Measurements from ENCODE around the gene MCF2L2. TPM values are rescaled to one million over a fixed set of nuclear protein-coding genes. Genes with fewer than 3 reads are reported as not detected.

MCF2L2 gene
- total RNA-seq, 1 experiment from 2014 or later: 3.4 TPM

GRCh38 chr3:183131186-183131725, 297.2 kb downstream of the MCF2L2 start:
- BruUV-seq (replicated peaks): no TSS peak
- Mint-ChIP-seq H3K9me3 (ENCODE audit: unreplicated experiment) (peaks cover 12% of the 10 kb centered on the region), H3K4me3 (ENCODE audit: unreplicated experiment) (no peak overlapping the region), H3K27me3 (ENCODE audit: insufficient read depth, unreplicated experiment) (no peaks in the 10 kb centered on the region), H3K4me1 (ENCODE audit: insufficient read depth, unreplicated experiment) (no peaks in the 10 kb centered on the region), H3K27ac (ENCODE audit: low read depth, unreplicated experiment) (no peak overlapping the region), H3K36me3 (ENCODE audit: insufficient read depth, unreplicated experiment) (no peaks in the 10 kb centered on the region)
- no peak for DNase-seq (ENCODE audit: unreplicated experiment)
- no peak for TF ChIP-seq CTCF (IDR thresholded peaks at IDR 0.05; ENCODE audit: unreplicated experiment)
- intact Hi-C loops (cut with micrococcal nuclease): no loop called here
- ChIA-PET CTCF (interaction anchor here (0.6 to 0.7 kb wide), 2 partner anchors 24 to 55 kb away, joined by 3 read pairs; no protein-coding TSS in a partner anchor), POLR2A (no interaction called here)

GRCh38 chr3:183129243-183129642, 299.2 kb downstream of the MCF2L2 start:
- no peak for TF ChIP-seq CTCF (IDR thresholded peaks at IDR 0.05; ENCODE audit: unreplicated experiment)
- POLR2A ChIA-PET: interaction anchor here (0.5 to 0.6 kb wide), 3 partner anchors 277 to 580 kb away, joined by 3 to 6 read pairs (median 3); no protein-coding TSS in a partner anchor
- BruUV-seq (replicated peaks): no TSS peak
- Mint-ChIP-seq H3K27ac (ENCODE audit: low read depth, unreplicated experiment) (no peak overlapping the region), H3K36me3 (ENCODE audit: insufficient read depth, unreplicated experiment) (no peaks in the 10 kb centered on the region), H3K4me3 (ENCODE audit: unreplicated experiment) (no peak overlapping the region), H3K4me1 (ENCODE audit: insufficient read depth, unreplicated experiment) (no peaks in the 10 kb centered on the region), H3K27me3 (ENCODE audit: insufficient read depth, unreplicated experiment) (no peaks in the 10 kb centered on the region), H3K9me3 (ENCODE audit: unreplicated experiment) (peaks cover 12% of the 10 kb centered on the region)
- intact Hi-C loops (cut with micrococcal nuclease): no loop called here
- CTCF ChIA-PET: interaction anchor here (1.2 to 1.5 kb wide), 2 partner anchors 55 to 257 kb away, joined by 3 read pairs; no protein-coding TSS in a partner anchor
- DNase-seq (ENCODE audit: unreplicated experiment): no peak

- ChIA-PET CTCF (interaction anchor here (1.2 to 1.5 kb wide), 2 partner anchors 56 to 258 kb away, joined by 3 read pairs; no protein-coding TSS in a partner anchor), POLR2A (interaction anchor here (0.5 to 0.6 kb wide), 2 partner anchors 318 to 580 kb away, joined by 3 to 6 read pairs; no protein-coding TSS in a partner anchor)
- H3K9me3 Mint-ChIP-seq (ENCODE audit: unreplicated experiment): peaks cover 12% of the 10 kb centered on the region
- no TSS peak for BruUV-seq (replicated peaks)
- no peak for DNase-seq (ENCODE audit: unreplicated experiment)
- intact Hi-C loops (cut with micrococcal nuclease): no loop called here
- H3K27ac Mint-ChIP-seq (ENCODE audit: low read depth, unreplicated experiment): no peak overlapping the region
- H3K36me3 Mint-ChIP-seq (ENCODE audit: insufficient read depth, unreplicated experiment): no peaks in the 10 kb centered on the region
- TF ChIP-seq CTCF (IDR thresholded peaks at IDR 0.05; ENCODE audit: unreplicated experiment): no peak
- no peaks in the 10 kb centered on the region for H3K27me3 Mint-ChIP-seq (ENCODE audit: insufficient read depth, unreplicated experiment)
- H3K4me3 Mint-ChIP-seq (ENCODE audit: unreplicated experiment): no peak overlapping the region
- H3K4me1 Mint-ChIP-seq (ENCODE audit: insufficient read depth, unreplicated experiment): no peaks in the 10 kb centered on the region
These were observed 299.7 kb downstream of the MCF2L2 start for GRCh38 chr3:183128709-183129108.

Other genes with a start within 250 kb of the MCF2L2 start
- gene B3GNT5, start 175.4 kb downstream of the MCF2L2 start, total RNA-seq (2022): 80.1 and 104 TPM in 2 replicates
- gene KLHL6, start 127.1 kb upstream of the MCF2L2 start, total RNA-seq (2022): not detected in 2 replicates
- 13.0 and 17.3 TPM in 2 replicates for gene KLHL24, start 207.0 kb upstream of the MCF2L2 start, total RNA-seq (2022)